ENCODE measurements around the gene PRPH. TPM values are rescaled to one million over a fixed set of nuclear protein-coding genes. Genes with fewer than 3 reads are reported as not detected.

The PRPH gene
- total and polyA plus RNA-seq, 9 of the 15 experiments (the other 6 are each of a cell fraction or from before 2014, with no cell fraction given): 0.27 to 1.9 (median 1.3) TPM; not detected in 1

DNA sequence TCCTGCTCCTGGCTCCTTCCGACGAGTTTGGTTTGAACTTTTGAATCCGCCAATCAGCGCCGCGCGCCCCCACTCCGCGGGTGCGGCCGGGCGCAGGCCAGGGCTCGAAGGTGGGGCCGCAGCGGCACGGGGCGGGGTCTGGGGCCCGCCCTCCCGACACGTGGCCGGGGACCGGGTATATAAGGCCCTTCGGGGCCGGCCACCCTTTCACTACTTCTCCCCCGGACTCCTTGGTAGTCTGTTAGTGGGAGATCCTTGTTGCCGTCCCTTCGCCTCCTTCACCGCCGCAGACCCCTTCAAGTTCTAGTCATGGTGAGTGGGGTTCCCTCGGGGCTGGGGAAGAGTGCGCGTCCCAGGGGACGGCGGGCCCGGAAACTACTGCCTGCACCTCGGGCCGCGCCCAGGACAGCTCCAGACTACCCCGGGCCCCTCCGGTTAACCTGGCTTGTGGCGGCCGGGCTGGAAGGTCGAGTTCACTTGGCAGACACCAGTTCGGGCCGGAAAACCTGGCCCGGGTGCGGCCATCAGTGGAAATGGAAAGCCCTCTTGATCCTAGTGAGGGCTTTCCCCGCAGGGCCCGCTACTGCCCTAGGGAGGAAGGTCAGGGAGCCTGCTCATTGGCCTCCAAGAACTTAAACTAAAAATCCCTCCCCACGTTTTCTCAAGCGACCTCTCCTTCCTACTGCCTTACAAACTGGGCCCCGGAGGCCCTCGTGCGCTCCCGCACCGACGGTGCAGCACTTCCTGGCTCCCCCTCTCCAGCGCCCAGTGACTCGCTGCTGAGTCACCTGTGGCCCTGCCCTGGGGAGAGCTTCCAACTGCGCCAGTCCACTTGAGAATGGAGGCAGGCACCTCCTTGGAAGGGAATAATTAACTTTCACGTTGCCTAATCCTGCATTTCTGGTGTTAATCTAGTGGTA, 29.8 kb upstream of the PRPH start, which contains the start of gene TUBA1C (continued):
- TF ChIP-seq HDAC1 (IDR thresholded peaks at IDR 0.05): peak; percentile 55 to 66; a peak in 3 of 4 replicates
- peak; percentile 58 for TF ChIP-seq CREM (IDR thresholded peaks at IDR 0.05; ENCODE audit: low read depth)
- no peak for TF ChIP-seq ZNF354B (CRISPR knock-in tag; IDR thresholded peaks at IDR 0.05)
- TF ChIP-seq, protein P1, sequence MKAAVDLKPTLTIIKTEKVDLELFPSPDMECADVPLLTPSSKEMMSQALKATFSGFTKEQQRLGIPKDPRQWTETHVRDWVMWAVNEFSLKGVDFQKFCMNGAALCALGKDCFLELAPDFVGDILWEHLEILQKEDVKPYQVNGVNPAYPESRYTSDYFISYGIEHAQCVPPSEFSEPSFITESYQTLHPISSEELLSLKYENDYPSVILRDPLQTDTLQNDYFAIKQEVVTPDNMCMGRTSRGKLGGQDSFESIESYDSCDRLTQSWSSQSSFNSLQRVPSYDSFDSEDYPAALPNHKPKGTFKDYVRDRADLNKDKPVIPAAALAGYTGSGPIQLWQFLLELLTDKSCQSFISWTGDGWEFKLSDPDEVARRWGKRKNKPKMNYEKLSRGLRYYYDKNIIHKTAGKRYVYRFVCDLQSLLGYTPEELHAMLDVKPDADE (conservative IDR thresholded peaks at IDR 0.05; ENCODE audit: control insufficient read depth, low read depth, low read length): peak; percentile 94
- peak; percentile 88 for TF ChIP-seq NELFE (IDR thresholded peaks at IDR 0.05; ENCODE audit: insufficient read depth, insufficient read length)
- 0 out of 2 replicates have a peak, but pooled peaks have one; percentile 66 for TF ChIP-seq ZBTB7A (IDR thresholded peaks at IDR 0.05; ENCODE audit: borderline replicate concordance, control insufficient read depth, low read depth, low read length)
- no peak for TF ChIP-seq BRD9 (IDR thresholded peaks at IDR 0.05; ENCODE audit: low read depth, partially characterized antibody)
- no peak for TF ChIP-seq DACH1 (IDR thresholded peaks at IDR 0.05; ENCODE audit: partially characterized antibody)
- TF ChIP-seq EP300 (IDR thresholded peaks at IDR 0.05; ENCODE audit: low read length): peak; percentile 15; the same call in 1 of the 2 replicates
- peak; percentile 90 for TF ChIP-seq ZFX (CRISPR knock-in tag; IDR thresholded peaks at IDR 0.05)
- TF ChIP-seq ZNF347 (CRISPR knock-in tag; IDR thresholded peaks at IDR 0.05; ENCODE audit: low read depth): no peak
- TF ChIP-seq YBX1 (IDR thresholded peaks at IDR 0.05): no peak
- TF ChIP-seq, protein P2, sequence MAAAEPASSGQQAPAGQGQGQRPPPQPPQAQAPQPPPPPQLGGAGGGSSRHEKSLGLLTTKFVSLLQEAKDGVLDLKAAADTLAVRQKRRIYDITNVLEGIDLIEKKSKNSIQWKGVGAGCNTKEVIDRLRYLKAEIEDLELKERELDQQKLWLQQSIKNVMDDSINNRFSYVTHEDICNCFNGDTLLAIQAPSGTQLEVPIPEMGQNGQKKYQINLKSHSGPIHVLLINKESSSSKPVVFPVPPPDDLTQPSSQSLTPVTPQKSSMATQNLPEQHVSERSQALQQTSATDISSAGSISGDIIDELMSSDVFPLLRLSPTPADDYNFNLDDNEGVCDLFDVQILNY (CRISPR knock-in tag; IDR thresholded peaks at IDR 0.05): 0 out of 2 replicates have a peak, but pooled peaks have one; percentile 39
- TF ChIP-seq NR2F6 (CRISPR knock-in tag; IDR thresholded peaks at IDR 0.05): no peak
- TF ChIP-seq POLR2B (IDR thresholded peaks at IDR 0.05; ENCODE audit: low read depth, partially characterized antibody): peak; percentile 99
- TF ChIP-seq CHD4 (IDR thresholded peaks at IDR 0.05; ENCODE audit: insufficient read depth, insufficient replicate concordance, low read depth, low read length, poor library complexity, severe bottlenecking): no peak
- TF ChIP-seq MAFK (IDR thresholded peaks at IDR 0.05; ENCODE audit: low read length): peak; percentile 67; the same call in 1 of the 2 replicates
- peak; percentile 18; the same call in 1 of the 2 replicates for TF ChIP-seq ZNF24 (IDR thresholded peaks at IDR 0.05)
- TF ChIP-seq, protein P3, sequence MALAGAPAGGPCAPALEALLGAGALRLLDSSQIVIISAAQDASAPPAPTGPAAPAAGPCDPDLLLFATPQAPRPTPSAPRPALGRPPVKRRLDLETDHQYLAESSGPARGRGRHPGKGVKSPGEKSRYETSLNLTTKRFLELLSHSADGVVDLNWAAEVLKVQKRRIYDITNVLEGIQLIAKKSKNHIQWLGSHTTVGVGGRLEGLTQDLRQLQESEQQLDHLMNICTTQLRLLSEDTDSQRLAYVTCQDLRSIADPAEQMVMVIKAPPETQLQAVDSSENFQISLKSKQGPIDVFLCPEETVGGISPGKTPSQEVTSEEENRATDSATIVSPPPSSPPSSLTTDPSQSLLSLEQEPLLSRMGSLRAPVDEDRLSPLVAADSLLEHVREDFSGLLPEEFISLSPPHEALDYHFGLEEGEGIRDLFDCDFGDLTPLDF (CRISPR knock-in tag; IDR thresholded peaks at IDR 0.05): peak; percentile 82
- TF ChIP-seq DDX20 (tag; IDR thresholded peaks at IDR 0.05; ENCODE audit: low read depth): no peak
- no peak for TF ChIP-seq RFX7 (CRISPR knock-in tag; IDR thresholded peaks at IDR 0.05)
- TF ChIP-seq CBFA2T2 (conservative IDR thresholded peaks at IDR 0.05): peak; percentile 22; the same call in 1 of the 2 replicates
- TF ChIP-seq, protein P4, sequence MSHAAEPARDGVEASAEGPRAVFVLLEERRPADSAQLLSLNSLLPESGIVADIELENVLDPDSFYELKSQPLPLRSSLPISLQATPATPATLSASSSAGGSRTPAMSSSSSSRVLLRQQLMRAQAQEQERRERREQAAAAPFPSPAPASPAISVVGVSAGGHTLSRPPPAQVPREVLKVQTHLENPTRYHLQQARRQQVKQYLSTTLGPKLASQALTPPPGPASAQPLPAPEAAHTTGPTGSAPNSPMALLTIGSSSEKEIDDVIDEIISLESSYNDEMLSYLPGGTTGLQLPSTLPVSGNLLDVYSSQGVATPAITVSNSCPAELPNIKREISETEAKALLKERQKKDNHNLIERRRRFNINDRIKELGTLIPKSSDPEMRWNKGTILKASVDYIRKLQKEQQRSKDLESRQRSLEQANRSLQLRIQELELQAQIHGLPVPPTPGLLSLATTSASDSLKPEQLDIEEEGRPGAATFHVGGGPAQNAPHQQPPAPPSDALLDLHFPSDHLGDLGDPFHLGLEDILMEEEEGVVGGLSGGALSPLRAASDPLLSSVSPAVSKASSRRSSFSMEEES (CRISPR knock-in tag; IDR thresholded peaks at IDR 0.05): no peak

Measured in K562 (cell line).